H1 (cell line): Measurements from ENCODE around the gene BHMT2.

Source experiments
- CHD1 ChIP-seq: IDR thresholded peaks from 2 replicates; pipeline ENCODE4 v1.6.1; 2012; ENCODE audit warnings: low read depth, low read length, improper control_type of control experiment
- EZH2 ChIP-seq: fragments of 200-600 bp; sonication (generic); IDR thresholded peaks from 2 replicates; pipeline ENCODE4 v1.7.1; 2012; ENCODE audit warnings: low read depth, mild to moderate bottlenecking, moderate library complexity, low read length, inconsistent platforms; ENCODE audit not compliant: severe bottlenecking
- GTF2F1 ChIP-seq: IDR thresholded peaks from 2 replicates; pipeline ENCODE4 v1.6.1; 2012; ENCODE audit warnings: low read depth, low read length, improper control_type of control experiment, borderline replicate concordance
- JUN ChIP-seq: IDR thresholded peaks from 2 replicates; pipeline ENCODE4 v1.6.1; 2011; ENCODE audit warnings: low read depth, mild to moderate bottlenecking, improper control_type of control experiment, low read length
- POLR2A ChIP-seq, 2 experiments: IDR thresholded peaks; 1 replicate in 1 of 2; 2 replicates in 1 of 2; pipeline ENCODE4 v1.6.1; 2011; ENCODE audit warnings: low read depth in 2 of 2, low read length in 2 of 2, mild to moderate bottlenecking in 2 of 2; ENCODE audit errors: control extremely low read depth in 1 of 2
- TBP ChIP-seq: IDR thresholded peaks from 2 replicates; pipeline ENCODE4 v1.6.1; 2011; ENCODE audit warnings: low read depth, low read length, improper control_type of control experiment
- TF ChIP-seq, protein P1 (sequence below), 3 experiments: IDR thresholded peaks; 1 replicate in 2 of 3; 2 replicates in 1 of 3; pipeline versions ENCODE4 v1.5.1 to v1.6.1; 2011; ENCODE audit warnings: low read length in 3 of 3, mild to moderate bottlenecking in 3 of 3, inconsistent platforms in 2 of 3, low read depth in 1 of 3, moderate library complexity in 1 of 3; ENCODE audit not compliant: insufficient read depth in 1 of 3; ENCODE audit errors: control extremely low read depth in 1 of 3

DNA sequence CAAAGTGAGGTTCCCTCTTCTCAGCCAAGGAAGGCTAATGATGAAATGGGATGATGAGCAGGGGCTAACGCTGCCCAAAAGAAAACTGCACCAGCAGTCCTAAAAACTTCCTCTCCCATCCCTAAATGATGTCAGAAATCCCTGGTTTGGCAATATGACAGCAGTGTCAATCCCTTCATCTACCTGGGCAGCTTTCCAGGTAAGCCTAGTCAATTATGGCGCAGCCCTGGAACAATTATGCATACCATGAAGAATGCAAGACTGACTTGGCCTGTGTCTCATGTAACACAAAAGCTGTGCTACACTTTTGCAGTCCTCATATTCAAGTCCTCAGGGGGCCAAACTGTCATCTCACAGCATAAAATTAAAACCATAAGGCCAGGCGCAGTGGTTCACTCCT, 7.1 kb upstream of the BHMT2 start:
- TF ChIP-seq EZH2 (no peak), TBP (no peak), GTF2F1 (no peak), JUN (no peak), POLR2A (IDR thresholded peaks at IDR 0.05; ENCODE audit: control extremely low read depth in 1 of 2, low read depth in 2 of 2, low read length in 2 of 2) (no peak), CHD1 (no peak)
- TF ChIP-seq, protein P1, sequence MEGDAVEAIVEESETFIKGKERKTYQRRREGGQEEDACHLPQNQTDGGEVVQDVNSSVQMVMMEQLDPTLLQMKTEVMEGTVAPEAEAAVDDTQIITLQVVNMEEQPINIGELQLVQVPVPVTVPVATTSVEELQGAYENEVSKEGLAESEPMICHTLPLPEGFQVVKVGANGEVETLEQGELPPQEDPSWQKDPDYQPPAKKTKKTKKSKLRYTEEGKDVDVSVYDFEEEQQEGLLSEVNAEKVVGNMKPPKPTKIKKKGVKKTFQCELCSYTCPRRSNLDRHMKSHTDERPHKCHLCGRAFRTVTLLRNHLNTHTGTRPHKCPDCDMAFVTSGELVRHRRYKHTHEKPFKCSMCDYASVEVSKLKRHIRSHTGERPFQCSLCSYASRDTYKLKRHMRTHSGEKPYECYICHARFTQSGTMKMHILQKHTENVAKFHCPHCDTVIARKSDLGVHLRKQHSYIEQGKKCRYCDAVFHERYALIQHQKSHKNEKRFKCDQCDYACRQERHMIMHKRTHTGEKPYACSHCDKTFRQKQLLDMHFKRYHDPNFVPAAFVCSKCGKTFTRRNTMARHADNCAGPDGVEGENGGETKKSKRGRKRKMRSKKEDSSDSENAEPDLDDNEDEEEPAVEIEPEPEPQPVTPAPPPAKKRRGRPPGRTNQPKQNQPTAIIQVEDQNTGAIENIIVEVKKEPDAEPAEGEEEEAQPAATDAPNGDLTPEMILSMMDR (IDR thresholded peaks at IDR 0.05; ENCODE audit: control extremely low read depth in 1 of 3, insufficient read depth in 1 of 3, low read depth in 1 of 3, low read length in 3 of 3): no peak
